Thymus (tissue), 11 donors: ENCODE results near the gene SKAP1. TPM values are rescaled to one million over a fixed set of nuclear protein-coding genes. Genes with fewer than 3 reads are reported as not detected.
"Not testable (repeated sequence)": the region's sequence is repeated elsewhere in the genome, so short reads cannot be mapped to it uniquely, and the experiment has no call there.

Experiments
- DNase-seq, 9 donors: peaks; one replicate each; pipeline ENCODE4 v3.0.0-alpha.2; 2013; ENCODE audit warnings: low spot score in 9 of 9, low read depth in 6 of 9, missing footprints in 1 of 9
- H3K27ac ChIP-seq, 2 donors: one replicate each; pipeline ENCODE4 v1.5.1; 2013; ENCODE audit warnings: control low read depth in 1 of 2, low read depth in 1 of 2, low read length in 1 of 2, mild to moderate bottlenecking in 1 of 2, moderate library complexity in 1 of 2
- H3K27me3 ChIP-seq, 2 donors: one replicate each; pipeline ENCODE4 v1.5.1; 2013; ENCODE audit warnings: low read length in 1 of 2; ENCODE audit not compliant: control insufficient read depth in 2 of 2, insufficient read depth in 1 of 2
- H3K36me3 ChIP-seq, 2 donors: one replicate each; pipeline ENCODE4 v1.5.1; 2013; ENCODE audit warnings: low read length in 1 of 2, mild to moderate bottlenecking in 1 of 2, moderate library complexity in 1 of 2; ENCODE audit not compliant: control insufficient read depth in 2 of 2, insufficient read depth in 2 of 2
- H3K4me1 ChIP-seq, 2 donors: one replicate each; pipeline ENCODE4 v1.5.1; 2013; ENCODE audit warnings: low read length in 2 of 2; ENCODE audit not compliant: control insufficient read depth in 2 of 2, insufficient read depth in 2 of 2
- H3K4me3 ChIP-seq, 2 donors: one replicate each; pipeline ENCODE4 v1.5.1; 2013; ENCODE audit warnings: low read length in 2 of 2, control low read depth in 1 of 2, mild to moderate bottlenecking in 1 of 2
- H3K9me3 ChIP-seq, 2 donors: one replicate each; pipeline ENCODE4 v1.5.1; 2013; ENCODE audit warnings: low read length in 1 of 2, mild to moderate bottlenecking in 1 of 2; ENCODE audit not compliant: control insufficient read depth in 2 of 2, insufficient read depth in 1 of 2
- WGBS: extraction: QIAGEN DNeasy Blood & Tissue Kit; methylation state at CpG from one replicate; pipeline ENCODE4 v1.1.7; 2013; 5-methylcytosine and 5-hydroxymethylcytosine counted together
- polyA plus RNA-seq: library from polyadenylated mRNA; stranded (reverse); fragments of 200-250 nt; gene quantifications from one replicate; pipeline ENCODE4 v1.2.3, GENCODE V29; 2013
- total RNA-seq: library from RNA; stranded (reverse); fragments of 120-200 nt; gene quantifications from one replicate; pipeline ENCODE4 v1.2.4, GENCODE V29; 2013
- donor health status: healthy.

The SKAP1 gene
- total and polyA plus RNA-seq, 2 donors: 28.8 to 64.4 TPM

DNA sequence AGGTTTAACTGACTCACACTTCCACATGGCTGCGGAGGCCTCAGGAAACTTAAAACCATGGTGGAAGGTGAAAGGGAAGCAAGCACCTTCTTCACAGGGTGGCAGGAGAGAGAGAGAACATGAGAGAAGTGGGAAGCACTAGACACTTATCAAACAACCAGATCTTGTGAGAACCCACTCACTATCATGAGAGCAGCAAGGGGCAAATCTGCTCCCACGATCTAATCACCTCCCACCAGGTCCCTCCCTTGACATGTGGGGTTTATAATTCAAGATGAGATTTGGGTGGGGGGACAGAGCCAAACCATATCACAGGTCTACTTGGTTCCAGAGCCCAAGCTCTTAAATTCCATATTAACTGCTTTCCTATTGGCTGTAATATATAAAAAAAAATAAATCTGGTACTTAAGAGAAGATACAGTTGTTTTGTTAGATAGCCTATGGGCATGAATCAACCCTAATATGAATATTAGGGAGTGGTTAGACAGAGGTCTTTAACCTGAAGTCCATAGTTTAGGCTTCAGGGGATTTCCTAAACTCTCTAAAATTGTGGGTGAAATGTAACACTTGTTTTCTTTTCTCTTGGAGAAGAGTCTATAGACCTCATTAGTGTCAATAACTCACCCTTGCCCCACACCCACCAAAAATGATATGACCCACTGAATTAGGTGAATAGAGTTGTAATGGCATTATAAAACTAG lies 56.7 kb downstream of the SKAP1 start:
- 11% methylated on average over 2 of the region's 2 CpGs for WGBS
- no peak for DNase-seq
- Histone ChIP-seq H3K27me3 (no peaks in the 10 kb centered on the region), H3K27ac (no peak overlapping the region), H3K36me3 (peaks cover 4 to 10% of the 10 kb centered on the region in 2 donors), H3K4me1 (no peaks in the 10 kb centered on the region), H3K4me3 (no peak overlapping the region), H3K9me3 (no peaks in the 10 kb centered on the region)

GRCh38 chr17:48368967-48369366 lies 61.0 kb downstream of the SKAP1 start:
- not testable (repeated sequence) for H3K4me1 ChIP-seq, DNase-seq, H3K9me3 ChIP-seq, H3K27me3 ChIP-seq, H3K27ac ChIP-seq, H3K4me3 ChIP-seq, H3K36me3 ChIP-seq
- WGBS: 98% methylated on average over 6 of the region's 6 CpGs

DNA sequence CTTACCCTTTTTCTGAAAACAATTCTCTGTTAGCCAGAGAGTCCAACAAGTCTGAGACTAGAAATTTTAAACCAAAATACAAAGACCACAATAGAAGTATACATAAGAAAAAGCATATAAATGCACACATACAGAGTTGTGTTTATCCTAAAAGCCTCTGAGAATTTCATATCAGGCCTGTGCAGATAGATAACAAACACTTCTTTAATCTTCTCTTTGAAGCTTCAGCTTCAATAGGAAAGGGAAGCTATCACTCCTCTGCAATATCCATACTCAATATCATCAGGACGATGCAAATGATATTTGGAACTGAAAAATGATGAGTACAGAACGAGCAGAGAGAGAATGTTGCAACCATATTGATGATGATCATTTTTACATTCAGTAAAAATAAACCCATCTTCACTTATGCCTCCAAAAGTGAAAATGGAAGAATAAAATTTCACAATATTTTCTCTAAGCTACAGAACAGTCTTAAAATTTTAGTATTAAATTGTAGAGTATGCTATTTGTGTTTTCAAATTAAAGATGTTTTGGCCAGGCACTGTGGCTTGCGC lies 61.6 kb downstream of the SKAP1 start:
- WGBS: 93% methylated on average over 3 of the region's 3 CpGs
- no peak overlapping the region for H3K27ac ChIP-seq
- no peaks in the 10 kb centered on the region for H3K9me3 ChIP-seq
- H3K4me3 ChIP-seq: no peak overlapping the region
- DNase-seq: no peak
- H3K27me3 ChIP-seq: no peaks in the 10 kb centered on the region
- H3K36me3 ChIP-seq: no peaks in the 10 kb centered on the region
- no peaks in the 10 kb centered on the region for H3K4me1 ChIP-seq

DNA sequence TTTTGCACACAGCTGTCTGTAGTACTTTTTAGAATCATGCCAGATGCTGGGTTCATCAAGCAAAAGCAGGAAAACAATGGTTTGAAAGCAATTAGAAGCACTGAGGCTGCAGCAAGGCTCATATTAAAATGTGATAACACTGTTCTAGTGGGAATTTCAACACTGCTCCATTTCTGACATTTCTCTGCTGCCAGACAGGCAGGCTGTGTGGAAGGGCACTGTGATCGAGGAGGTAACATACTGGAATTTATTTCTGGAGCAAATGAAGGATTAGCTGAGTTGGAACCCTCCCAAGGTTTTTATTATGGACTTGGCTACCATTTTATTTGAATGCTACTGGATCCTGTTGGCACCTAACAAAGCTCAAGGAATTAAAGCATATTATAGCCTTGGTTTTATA lies 66.9 kb downstream of the SKAP1 start:
- no peaks in the 10 kb centered on the region for H3K4me1 ChIP-seq
- H3K27ac ChIP-seq: no peak overlapping the region
- WGBS: 97% methylated on average over 1 of the region's 1 CpG
- H3K4me3 ChIP-seq: no peak overlapping the region
- H3K36me3 ChIP-seq: no peaks in the 10 kb centered on the region
- no peaks in the 10 kb centered on the region for H3K9me3 ChIP-seq
- DNase-seq: no peak
- H3K27me3 ChIP-seq: no peaks in the 10 kb centered on the region

GRCh38 chr17:48360861-48361633 lies 69.0 kb downstream of the SKAP1 start:
- WGBS: 94% methylated on average over 11 of the region's 11 CpGs
- H3K27me3 ChIP-seq, H3K27ac ChIP-seq: not testable (repeated sequence)

DNA sequence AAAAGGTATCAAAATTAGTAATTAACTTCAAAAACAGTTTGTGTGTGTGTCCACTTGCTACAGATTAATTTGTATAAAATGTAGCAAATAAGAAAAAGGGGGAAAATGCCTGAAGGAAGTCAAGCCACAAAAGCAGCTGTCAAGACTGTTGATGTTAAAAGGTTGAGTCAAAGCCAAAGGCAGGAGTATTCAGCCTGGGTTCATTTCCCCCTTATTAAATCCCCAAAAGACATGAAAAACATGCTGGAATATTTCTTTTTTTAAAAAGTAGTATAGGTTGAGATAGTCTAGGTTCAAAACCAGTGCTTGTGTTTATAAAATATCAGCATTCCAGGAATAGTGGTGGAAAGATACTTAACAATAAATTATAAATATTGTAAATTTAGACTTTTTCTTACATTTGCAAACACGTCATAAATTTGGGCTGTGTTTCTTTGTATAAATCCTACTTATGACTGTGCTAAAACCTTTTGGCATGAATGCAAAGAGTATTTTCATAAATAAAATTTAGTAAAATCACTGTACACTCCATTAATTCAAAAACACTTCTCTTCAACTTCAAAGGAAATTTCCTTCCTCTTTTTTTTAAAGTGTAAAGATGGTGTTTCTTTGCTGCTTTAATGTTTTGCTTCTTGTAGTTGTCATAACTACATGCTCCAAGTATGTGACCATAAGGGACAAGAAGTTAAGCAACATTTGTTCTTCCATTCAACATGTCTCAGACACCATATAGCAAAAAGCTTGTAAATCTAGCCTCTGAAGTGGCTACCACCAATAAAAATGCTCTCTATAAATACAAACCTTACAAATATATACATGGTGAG lies 72.0 kb downstream of the SKAP1 start:
- Histone ChIP-seq H3K36me3 (no peaks in the 10 kb centered on the region), H3K9me3 (no peaks in the 10 kb centered on the region), H3K4me3 (no peak overlapping the region), H3K4me1 (no peaks in the 10 kb centered on the region), H3K27ac (no peak overlapping the region), H3K27me3 (no peaks in the 10 kb centered on the region)
- 23% methylated on average over 1 of the region's 1 CpG for WGBS
- no peak for DNase-seq

More at GRCh38 chr17:48360861-48361633, 69.0 kb downstream of the SKAP1 start:
- H3K9me3 ChIP-seq, H3K4me3 ChIP-seq, H3K4me1 ChIP-seq, DNase-seq, H3K36me3 ChIP-seq: not testable (repeated sequence)

GRCh38 chr17:48356866-48357265 lies 73.1 kb downstream of the SKAP1 start:
- no peak overlapping the region for H3K4me3 ChIP-seq
- no peaks in the 10 kb centered on the region for H3K4me1 ChIP-seq
- no peak for DNase-seq
- H3K27me3 ChIP-seq: no peaks in the 10 kb centered on the region
- WGBS: 96% methylated on average over 2 of the region's 2 CpGs
- H3K27ac ChIP-seq: no peak overlapping the region
- H3K9me3 ChIP-seq: no peaks in the 10 kb centered on the region
- no peaks in the 10 kb centered on the region for H3K36me3 ChIP-seq

DNA sequence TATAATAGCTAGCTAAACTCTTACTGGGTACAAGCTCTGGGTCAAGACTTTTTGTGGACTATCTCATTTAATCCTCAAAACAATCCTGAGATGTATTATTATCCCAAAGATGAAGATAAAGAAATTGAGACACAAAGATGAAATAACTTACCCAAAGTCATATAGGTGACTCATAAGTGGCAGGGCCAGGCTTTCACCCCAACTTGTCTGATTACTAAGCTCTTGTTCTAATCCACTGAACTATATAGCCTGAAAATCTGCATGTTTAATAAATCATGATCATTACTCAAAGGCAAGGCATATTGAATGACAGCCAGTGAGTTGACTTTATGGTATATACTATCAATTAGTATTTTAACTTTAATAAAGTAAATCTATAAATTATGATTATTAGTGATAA lies 77.4 kb downstream of the SKAP1 start:
- no peaks in the 10 kb centered on the region for H3K27me3 ChIP-seq
- no peaks in the 10 kb centered on the region for H3K9me3 ChIP-seq
- no peaks in the 10 kb centered on the region for H3K36me3 ChIP-seq
- H3K27ac ChIP-seq: no peak overlapping the region
- no peaks in the 10 kb centered on the region for H3K4me1 ChIP-seq
- DNase-seq: no peak
- no peak overlapping the region for H3K4me3 ChIP-seq

GRCh38 chr17:48351911-48352332 lies 78.1 kb downstream of the SKAP1 start:
- Histone ChIP-seq H3K36me3 (no peaks in the 10 kb centered on the region), H3K27me3 (no peaks in the 10 kb centered on the region), H3K27ac (no peak overlapping the region), H3K9me3 (no peaks in the 10 kb centered on the region), H3K4me1 (no peaks in the 10 kb centered on the region), H3K4me3 (no peak overlapping the region)
- peak in 7 of 9 donors; percentile 10 to 68 (median 26) for DNase-seq
